Measurements from ENCODE around the gene P2RX1. TPM values are rescaled to one million over a fixed set of nuclear protein-coding genes. Genes with fewer than 3 reads are reported as not detected.
"Not testable (repeated sequence)": the region's sequence is repeated elsewhere in the genome, so short reads cannot be mapped to it uniquely, and the experiment has no call there.

Gene P2RX1
- polyA plus RNA-seq, 5 donors, result 1.3 to 2.6 (median 2.0) TPM

- no peak for DNase-seq
Observed at GRCh38 chr17:3953542-3953941, 37.3 kb upstream of the P2RX1 start.

- DNase-seq, result no peak
Observed at GRCh38 chr17:3952186-3952585, 35.9 kb upstream of the P2RX1 start.

DNA sequence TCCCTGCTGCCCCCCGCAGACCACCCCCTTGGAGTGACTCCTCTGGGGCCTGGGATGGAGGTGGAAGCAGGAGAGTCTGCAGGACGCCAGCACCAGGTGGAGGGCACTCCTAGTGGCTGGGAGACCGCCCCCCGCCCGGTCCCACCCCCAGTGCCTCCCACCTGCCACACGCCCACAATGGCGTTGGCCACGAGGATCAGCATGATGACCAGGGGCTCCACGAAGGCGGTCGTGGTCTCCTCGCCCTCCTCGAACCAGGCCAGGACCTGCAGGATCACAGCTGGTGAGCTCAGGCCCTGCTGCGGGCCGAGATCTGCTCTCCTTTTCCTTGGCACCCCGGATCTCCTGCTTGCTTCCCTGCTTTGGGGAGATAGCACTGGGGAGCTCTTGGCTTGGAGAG lies 35.2 kb upstream of the P2RX1 start:
- DNase-seq, result no peak

- no peak for DNase-seq
Observed at GRCh38 chr17:3951003-3951402, 34.7 kb upstream of the P2RX1 start.

- no peak for DNase-seq
Observed at GRCh38 chr17:3950584-3950983, 34.3 kb upstream of the P2RX1 start.

GRCh38 chr17:3949418-3949817 lies 33.2 kb upstream of the P2RX1 start:
- no peak for DNase-seq

- not testable (repeated sequence) for DNase-seq
Observed at GRCh38 chr17:3948551-3948950, 32.3 kb upstream of the P2RX1 start.

DNA sequence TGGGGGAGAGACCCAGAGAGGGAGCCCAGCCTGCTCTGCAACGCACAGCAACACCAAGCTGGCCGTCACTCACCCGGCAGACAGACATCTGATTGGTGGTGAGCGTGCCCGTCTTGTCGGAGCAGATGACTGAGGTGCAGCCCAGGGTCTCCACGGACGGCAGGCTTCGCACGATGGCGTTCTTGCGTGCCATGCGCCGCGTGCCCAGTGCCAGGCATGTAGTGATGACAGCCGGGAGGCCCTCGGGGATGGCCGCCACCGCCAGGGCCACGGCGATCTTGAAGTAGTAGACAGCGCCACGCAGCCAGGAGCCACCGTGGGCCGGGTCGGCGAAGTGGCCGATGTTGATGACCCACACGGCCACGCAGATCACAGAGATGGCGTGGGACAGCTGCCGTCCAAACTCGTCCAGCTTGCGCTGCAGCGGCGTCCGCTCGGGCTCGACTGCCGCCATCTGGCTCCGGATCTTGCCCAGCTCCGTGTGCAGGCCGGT lies 31.1 kb upstream of the P2RX1 start:
- DNase-seq, result no peak

DNA sequence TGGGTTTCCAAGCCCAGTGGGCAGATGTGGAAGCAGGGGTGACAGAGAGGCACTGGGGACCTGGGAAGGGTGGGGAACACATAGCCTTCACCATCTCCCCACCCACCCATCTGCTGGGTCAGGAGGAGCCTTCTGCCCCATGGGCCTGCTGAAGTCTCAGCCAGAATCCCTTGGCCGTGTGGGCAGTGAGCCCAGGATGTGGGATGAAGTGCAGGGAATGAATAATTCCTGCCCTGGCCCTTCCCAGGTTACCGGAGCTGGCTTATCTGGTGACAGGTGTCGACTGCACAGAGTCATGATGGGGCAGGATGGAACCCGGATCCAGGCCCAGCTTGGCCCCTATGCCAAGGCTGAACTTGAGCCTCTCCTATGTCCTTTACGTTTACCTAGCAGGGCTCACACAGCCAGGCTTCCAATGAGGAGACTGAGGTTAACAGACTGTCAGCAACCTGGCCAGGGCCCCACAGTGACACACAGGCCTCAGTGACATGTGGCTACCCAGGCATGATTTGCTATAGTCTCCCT lies 30.5 kb upstream of the P2RX1 start:
- no peak for DNase-seq

DNA sequence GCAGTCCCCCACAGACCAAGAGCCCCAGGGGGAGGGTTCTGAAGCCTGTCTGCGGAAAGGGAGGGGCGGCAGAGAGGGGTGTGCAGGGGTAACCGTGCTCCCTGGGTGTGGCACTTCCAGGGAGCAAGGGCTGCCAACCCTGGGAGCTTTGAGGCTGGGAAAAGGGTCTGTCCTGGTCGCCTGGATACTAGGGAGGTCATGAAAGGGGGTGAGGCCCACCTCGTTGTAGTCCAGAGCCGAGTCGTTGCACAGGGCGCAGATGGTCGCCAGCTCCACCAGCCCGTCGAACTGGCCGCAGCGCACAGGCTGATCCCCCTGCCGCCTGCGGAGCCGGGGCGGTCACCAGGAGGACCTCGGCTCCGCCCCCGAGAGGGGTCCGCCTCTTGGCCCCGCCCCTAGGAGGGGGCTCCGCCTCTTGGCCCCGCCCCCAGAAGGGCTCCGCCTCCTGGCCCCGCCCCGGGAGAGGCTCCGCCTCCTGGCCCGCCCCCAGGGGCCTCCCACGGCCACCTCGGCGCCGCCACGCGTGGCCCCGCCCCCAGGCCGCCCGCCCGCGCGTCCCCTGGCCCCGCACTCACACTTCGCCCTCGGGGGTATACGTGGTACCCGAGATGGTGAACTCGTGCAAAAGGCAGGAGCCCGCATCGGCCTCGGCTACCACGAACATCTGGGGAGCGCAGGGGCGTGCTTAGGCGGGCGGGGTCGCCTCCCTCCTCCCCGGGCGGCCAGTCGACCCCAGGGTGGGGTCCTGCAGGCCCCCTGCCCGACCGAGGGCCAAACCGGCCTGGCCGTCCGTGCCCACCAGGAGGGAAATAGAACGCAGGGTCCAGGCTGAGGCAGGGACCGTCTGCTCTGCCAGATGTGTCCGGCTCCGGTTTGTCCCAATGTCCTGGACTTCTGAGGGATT lies 28.5 kb upstream of the P2RX1 start:
- DNase-seq, result no peak

DNA sequence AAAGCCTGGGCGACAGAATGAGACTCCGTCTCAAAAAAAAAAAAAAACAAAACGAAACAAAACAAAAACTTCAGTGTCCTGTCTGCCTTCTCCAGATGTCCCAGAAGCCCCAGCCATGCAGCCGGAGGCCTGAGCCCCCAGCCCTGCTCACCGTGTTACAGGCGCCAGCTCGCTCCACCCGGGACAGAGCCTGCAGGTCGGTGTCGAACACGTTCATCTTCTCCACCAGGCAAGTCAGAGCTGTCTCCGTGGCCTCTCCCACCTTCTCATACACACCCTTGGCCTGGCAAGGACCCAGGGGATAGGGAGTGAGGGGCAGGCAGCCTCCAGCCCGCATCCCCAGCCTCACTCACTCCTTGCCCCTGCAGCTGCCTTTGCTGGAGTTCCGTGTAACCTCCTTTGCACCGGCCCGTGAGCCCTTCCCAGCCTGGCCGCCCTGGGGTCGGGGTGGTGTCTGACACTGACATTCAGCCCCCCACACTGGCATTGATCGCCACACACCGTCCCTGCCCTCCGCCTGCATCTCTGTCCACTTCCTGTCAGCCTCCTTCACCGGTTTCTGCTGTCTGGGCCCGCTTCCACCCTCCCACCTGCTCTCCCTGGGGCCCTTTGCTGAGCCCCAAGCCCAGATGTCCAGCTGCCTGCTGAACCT lies 27.1 kb upstream of the P2RX1 start:
- no peak for DNase-seq

DNA sequence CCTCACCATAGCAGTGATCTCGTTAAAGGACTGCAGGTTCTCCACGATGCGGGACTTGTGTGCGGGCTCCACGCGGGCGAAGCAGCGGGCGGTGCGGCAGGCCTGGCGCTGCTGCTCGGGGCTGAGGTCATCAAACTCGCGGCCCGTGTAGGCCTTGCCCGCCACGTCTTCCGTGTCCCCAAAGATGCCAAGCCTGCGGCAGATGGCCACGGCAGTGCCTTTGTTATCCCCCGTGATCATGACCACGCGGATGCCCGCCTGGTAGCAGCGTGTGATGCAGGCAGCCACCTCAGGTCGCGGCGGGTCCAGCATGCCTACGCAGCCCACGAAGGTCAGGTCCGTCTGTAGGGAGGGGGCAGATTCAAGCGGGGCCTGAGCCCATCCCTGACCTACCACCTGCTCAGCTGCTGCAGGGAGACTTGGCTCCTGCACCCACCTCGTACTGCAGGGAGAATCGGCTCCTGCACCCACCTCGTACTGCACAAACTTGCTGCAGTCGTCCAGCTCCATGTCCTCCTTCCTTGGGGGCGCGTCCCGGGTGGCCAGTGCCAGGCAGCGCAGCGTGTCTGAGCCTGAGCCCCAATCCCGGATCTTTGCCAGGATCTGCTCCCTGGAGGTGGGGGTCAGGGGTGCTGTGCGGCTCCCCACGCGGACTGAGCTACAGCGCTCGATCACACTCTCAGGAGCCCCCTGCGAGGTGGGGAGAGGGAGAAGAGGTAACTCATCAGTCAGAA lies 24.9 kb upstream of the P2RX1 start:
- DNase-seq, result no peak

DNA sequence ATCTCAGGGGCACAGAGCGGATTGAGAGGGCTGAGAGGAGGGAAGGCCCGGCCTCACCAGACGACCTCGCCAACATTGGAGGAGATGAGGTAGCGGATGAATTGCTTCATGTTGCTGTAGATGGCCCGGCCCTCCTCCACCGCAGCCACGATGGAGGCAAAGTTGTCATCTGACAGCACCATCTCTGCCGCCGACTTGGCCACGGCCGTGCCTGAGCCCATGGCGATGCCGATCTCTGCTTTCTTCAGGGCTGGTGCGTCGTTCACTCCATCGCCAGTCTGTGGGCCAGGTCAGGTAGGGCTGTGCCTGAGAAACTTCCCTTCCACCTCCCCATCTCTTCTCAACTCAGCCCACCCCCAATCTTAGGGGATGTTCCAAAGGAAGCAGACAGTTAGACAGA lies 21.1 kb upstream of the P2RX1 start:
- no peak for DNase-seq

DNA sequence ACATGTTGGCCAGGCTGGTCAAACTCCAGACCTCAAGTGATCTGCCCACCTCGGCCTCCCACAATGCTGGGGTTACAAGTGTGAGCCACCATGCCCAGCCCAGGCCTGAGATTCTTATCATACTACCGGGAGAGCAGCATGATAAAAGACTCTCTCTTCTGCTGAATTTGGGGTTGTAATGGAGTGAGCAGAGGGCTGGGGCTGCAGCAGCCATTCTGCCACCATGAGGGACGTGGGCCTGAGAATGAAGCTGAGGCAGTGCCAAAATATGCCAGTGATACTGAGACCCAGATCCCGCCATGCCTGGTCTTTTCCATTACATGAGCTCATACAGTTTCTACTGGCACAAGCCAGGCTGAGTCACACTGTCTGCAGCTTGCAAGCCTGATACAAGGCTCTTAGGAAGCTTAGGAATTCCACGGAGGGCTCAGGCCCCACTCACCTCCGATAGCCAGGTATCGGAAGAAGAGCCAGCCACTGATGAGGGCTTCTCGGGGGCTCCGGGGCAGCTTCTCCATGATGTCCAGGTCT lies 19.6 kb upstream of the P2RX1 start:
- DNase-seq, result no peak

DNA sequence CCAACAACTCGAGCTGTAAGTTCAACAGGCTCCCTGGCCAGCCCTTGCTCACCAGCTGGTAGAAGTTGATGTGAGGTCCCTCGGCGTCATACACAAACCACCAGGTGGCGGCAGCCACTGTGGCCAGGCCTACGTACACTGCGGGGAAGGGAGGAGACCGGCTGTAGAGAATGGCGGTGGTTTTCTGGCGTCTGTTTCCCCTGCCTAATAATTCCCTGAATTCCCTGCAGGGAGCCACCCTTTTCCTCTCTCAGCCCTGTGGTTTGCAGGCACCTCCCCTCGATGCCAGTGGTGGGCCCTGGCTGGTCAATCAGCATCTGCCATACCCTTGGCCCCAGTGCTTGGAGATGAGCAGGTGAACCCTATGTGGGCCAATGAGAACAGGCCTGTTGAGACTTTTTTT lies 18.9 kb upstream of the P2RX1 start:
- peak in 1 of 2 donors; percentile 62 for DNase-seq

DNA sequence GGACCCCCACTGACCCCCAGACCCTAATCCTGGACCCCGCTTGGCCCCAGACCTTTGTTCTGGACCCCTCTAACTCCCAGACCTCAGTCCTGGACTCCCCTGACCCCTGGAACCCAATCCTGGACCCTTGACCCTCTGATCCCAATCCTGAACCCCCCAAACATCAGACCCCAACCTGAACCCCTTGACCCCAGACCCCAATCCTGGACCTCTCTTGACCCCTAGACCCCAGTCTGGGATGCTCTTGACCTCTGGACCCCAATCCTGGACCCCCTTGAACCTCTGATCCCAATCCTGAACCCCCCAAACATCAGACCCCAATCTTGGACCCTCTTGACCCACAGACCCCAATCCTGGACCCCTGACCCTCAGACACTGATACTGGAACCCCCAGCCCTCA lies 13.5 kb upstream of the P2RX1 start:
- no peak for DNase-seq

DNA sequence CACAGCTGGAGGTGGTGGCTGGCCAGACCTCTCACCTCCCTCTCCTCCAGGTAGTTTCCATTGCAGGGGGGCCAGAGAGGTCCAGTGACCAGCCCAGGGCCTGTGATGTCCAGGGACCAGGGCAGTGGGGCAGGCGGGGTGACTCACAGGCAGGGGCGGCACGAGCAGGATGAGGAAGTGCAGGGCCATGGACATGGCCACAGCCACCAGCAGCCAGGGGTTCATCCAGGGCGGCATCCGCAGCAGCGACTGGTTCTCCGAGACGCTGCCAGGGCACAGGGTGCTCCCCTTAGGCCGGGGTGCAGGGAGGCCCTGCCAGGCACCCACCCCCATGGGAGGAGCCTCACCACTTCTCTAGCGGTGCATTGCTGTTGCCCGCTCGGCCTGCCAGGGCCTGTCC lies 12.9 kb upstream of the P2RX1 start:
- DNase-seq, result no peak

DNA sequence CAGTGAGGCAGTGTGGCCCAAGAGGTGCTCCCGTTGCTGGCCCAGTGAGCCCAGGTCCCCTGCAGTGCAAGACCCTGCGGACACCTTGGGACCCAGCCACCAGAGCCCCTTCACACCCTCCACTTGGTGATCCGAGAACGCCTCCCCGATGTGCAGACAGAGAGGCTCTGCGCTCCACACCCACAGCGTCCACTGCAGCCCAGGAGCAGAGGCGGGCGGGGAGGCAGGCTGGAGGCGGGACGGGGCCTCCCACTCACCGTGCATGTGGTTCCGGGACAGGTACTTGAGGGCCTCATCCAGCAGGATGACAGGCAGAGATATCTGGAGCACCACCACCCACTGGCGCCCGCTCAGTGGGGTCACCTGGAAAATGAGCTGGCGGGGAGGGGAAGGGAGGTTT lies 12.1 kb upstream of the P2RX1 start:
- DNase-seq, result no peak

DNA sequence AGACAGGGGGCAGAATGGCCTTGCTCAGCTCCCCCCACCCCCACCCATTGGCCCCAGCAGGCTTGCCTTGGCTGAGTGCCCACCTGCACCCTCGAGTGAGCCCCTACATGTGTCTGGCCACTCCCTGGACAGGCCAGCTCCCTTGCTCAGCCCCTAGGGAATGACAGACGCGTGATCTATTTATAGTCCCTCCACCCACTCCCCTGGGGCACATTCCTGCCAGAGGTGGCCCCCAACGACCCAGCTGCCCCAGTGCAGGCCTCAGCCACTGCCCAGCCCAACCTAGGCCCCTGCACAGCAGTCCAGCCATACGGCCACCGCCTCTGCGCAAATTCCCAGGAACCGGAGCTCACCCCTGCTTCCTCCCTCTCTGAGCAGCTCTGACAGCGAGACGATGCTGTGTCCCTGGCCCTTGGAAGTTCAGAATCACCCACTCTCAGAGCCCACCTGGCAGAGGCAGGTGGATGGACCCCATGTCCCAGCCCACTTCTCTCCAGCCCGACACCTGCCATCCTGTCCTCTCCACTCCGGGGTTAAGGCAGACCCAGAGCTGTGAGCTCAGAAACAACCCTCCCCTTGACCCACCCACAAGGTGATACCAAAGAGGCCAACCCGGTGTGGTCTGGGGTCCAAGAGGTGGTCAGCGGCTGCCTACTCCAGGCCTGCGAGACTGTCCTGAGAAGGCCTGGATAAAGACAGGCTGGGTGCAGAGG lies 11.5 kb upstream of the P2RX1 start:
- no peak for DNase-seq

GRCh38 chr17:3926860-3927627 lies 10.8 kb upstream of the P2RX1 start:
- no peak for DNase-seq

Data from right lung (tissue), 5 donors.